CD4-positive, alpha-beta T cell treated with Interleukin-21 for 1 hour (primary cell): Measurements from ENCODE around the gene PDLIM4.

ENCODE experiments used
- DNase-seq: peaks from one replicate; pipeline ENCODE4 v3.0.0-alpha.2; 2020

The PDLIM4 gene

GRCh38 chr5:132268769-132269551, 11.5 kb downstream of the PDLIM4 start:
- no peak for DNase-seq

DNA sequence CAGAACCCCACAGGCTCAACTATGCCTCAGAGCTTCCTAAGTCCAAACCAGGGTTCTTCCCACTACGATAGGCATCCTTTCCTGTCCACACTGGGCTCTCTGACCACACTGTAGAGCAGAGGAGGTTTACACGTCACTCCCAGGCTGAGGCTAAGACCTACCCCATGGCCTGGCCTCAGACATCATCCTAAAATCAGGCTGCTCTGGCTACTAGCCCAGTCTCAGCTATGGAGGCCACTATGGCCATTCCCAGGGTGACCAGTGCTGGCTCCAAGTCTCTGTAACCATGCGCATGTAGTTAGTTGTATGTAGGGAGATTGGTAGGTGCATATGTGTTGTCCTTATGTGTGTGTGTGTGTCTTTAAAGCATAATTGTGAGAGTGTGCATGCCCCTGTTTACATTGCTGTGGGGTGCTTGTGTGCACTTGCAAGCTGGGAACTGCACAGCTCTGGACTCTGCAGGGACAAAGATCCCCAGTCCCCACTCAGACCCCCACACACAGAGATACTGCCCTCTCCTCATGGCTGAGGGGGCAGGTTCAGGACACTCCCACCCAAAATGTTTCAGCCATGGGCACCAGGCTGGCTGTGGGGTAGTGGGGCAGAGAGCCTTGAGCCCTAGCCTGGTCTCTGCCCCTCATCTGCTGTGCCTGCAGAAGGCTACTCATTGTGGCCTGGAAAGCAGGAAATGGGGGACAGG, 12.3 kb downstream of the PDLIM4 start:
- no peak for DNase-seq

DNA sequence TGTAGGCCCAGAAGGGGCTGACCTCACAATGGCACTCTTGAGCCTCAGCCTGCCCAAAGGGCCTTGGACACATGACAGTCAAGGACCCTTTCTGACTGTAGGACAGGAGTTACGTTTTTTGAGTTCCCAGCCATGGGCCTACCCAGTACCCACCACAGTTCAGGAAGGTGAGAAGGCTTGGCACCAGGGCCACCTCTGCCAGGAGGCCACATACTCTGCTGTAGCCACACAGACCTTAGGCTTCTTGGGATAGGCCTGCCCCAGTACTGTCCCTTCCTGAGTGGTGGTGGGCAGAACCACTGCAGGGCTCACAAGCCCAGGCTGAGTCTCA, 12.8 kb downstream of the PDLIM4 start:
- no peak for DNase-seq

- DNase-seq, result no peak
These were observed 13.2 kb downstream of the PDLIM4 start for GRCh38 chr5:132270706-132271105.

GRCh38 chr5:132271251-132272246, 14.1 kb downstream of the PDLIM4 start:
- no peak for DNase-seq

DNA sequence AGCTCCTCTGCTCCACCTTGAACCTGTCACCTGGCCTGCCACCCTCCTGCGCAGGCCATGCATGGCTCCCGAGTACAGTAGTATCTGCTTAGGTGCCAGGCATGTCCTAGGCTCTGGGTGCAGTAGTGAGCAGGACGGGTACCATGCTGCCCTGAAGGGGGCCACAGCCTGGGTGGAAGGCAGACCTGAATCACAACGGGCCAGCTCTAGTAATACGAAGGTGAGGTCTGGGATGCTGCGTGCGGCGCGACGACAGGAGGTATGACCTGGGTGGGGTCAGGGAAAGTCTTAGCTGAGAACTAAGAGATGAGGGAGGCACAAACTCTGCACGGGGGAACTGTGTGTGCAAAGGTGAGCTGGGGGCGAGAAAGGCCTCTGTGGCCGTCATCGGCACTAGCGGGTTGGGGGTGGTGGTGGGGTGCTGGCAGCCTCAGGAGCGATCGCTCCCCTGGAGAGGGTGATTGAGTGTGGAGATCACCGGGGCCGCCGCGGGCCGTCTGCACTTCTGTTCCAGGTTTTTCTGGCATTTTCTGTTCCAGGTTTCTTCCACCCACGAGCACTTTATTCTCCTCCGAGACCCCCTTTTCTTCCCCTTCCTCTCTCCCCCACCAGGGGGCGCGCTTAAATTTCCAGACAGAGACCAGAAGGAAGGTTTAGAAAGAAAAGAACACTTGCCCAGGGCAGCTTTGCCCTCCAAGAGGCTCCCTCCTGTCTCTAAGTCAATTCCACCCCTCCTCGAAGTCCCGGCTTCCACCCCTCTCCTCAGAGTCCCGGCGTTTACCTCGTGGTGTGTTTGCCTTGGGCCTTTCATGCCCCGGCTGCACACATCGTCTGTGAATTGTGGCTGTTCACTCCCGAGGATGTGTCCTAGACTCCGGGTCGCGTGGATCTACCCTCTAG, 15.1 kb downstream of the PDLIM4 start:
- peak; percentile 60 for DNase-seq

- DNase-seq, result no peak
These were observed 16.1 kb downstream of the PDLIM4 start for GRCh38 chr5:132273631-132274030.

DNA sequence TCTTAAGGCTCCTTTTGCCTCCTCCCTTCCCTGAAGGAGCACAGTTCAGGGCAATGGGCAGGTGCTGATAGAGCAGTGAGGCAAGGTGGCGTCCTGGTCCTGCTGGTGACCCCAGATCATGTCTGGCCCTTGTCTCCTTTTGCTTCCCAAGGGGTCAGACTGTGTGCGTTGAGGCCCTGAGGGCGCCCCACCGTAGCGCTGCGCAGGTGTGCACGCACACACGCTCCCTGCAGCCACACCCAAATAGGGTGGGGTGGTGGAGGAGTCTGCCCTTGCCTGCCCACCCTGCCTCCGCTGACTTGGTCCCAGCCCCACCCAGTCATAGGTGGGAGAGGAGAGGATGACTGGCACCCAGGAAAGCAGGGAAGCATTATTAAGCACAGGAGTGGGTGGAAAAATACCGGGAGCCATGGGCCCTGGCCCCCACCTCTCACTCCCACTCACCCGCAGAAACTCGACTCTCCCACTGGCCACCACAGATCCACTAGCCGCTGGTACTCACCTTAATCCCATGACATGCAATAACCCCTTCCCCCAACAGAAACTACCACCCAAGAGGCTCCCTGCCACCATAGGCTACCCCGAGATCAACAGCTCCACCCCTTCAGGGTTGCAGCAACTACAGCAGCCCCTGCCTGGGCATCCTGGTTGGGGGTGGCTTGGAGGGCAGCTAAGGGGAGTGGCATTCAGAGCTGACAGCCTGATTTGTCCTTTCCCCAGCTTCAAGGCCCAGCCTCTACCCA, 16.7 kb downstream of the PDLIM4 start:
- DNase-seq, result no peak

GRCh38 chr5:132275367-132276220, 18.1 kb downstream of the PDLIM4 start:
- DNase-seq, result no peak

- no peak for DNase-seq
These were observed 19.8 kb downstream of the PDLIM4 start for GRCh38 chr5:132277256-132277655.

DNA sequence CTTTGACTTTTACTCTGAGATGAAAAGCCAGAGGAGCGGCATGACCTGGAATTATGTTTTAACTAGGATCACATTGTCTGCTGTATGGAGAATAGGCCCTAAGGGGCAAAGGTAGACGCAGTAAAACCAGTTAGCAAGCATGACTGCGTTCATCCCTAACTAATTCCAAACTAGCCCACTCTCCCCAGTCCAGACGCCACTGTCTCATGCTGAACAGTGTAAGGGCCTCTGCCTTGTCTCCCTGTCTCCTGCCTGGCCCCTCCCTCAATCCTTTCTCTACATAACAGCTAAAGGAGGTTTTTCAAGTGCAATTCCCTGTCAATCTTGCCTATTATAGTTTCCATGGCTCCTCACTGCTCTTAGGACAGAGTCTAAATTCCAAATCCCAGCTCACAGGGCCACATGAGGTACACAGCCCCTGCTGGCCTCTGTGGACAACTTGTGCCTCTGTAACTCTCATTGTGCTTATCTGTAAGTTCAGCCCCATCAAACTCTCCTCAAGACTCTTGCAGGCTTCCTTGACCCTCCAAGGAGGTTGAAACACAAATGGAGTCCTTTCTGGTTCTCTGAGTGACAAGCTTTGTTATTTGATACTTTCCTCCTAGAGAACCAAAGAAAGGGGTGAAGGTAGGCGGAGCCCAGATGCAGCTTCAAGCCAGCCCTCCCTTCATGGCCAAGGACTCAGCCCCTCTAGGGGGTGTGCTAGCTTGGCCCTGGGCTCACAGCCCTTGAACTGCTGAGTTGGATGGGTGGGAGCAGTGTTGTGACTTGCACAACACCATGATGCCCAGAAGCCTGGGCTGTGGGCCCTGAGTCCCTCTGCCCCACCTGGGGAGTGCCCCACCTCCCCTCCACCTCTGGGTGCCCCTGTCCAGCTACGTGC, 20.7 kb downstream of the PDLIM4 start:
- DNase-seq, result no peak

DNA sequence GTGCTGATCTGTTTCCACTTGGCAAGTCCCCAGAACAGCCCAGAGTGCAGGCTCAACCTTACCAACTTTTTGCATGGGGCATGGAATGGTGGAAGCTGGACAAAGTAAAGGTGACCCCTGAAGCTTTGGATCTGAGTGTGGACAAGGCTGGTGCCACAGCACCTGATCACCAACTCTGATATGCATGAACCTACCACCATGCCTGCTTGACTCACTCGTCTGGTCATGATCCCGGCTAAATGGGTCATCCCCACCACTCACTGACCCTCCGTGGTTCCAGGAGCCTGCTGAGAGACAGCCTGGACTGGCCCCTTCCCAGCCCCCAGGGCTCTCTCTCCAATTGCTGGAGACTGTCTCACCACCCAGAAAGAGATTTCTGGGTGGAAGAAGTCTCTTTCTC, 22.3 kb downstream of the PDLIM4 start:
- DNase-seq, result no peak

DNA sequence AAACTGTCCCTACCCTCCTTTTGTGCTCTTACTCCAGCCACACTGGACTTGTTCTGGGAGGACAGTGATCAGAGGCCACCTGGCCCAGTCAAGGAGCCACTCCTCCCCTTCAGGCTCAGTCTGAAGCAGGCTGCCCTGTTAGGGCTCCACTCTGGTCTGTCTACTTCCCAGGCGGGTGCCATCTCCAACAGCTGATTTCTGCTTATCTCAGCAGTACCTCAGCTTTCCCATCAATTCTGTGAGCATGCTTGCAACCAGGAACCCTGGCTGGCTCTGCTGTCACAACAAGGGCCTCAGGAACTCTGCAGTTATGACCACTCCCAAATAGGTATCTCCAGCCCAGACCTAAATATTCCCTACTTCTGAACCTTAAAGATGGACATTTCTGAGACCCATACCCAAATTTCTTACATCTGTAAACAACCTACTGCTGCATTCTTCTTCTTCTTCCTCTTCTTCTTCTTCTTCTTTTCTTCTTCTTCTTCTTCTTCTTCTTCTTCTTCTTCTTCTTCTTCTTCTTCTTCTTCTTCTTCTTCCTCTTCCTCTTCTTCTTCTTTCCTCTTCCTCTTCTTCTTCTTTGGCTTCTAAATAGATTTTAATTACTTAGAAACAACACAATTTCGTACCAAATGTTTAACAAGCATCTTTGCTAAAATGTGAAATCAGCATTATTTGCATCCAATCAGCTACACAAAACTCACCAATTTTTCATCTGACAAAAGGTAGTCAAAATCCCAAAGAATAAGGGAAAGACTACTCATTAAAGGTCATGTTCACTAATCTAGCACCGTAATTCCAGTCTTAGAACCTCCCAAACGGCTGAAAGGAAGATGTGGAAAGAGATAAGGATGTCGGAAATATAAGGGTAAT, 23.1 kb downstream of the PDLIM4 start:
- DNase-seq, result no peak

- no peak for DNase-seq
These were observed 24.5 kb downstream of the PDLIM4 start for GRCh38 chr5:132281856-132282614.

DNA sequence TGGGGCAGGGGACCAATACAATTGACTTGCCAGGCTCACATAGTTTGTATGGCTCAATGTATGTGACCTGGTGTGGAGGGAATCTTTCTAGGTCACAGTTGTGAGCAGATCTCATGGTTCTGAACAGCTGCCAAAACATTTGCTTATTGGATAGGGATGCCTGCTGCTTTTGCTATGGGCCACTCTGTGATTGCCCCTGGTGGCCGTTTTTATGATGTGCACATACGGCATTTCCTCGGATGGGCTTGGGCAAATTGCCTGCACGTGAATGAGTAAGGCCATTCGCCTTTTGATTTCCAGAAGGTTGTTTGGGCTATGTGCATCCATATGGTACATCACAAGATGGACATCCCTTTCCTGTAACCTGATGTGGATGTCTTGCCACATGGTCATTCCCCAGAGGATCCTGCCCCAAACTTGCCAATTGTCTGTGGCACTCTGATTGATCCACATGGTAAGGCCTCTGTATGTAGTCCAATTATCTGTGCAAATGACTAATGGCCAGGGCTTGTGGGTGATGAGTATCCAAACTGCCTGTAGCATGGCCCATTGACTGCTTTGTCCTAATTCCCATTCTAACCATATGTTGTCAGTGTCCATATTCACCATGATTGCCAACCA, 26.0 kb downstream of the PDLIM4 start:
- no peak for DNase-seq

GRCh38 chr5:132289097-132289496, 31.6 kb downstream of the PDLIM4 start:
- no peak for DNase-seq

GRCh38 chr5:132291026-132291425, 33.5 kb downstream of the PDLIM4 start:
- no peak for DNase-seq
